Fibroblast of lung (primary cell): ENCODE measurements around the gene TNFRSF11A. TPM values are rescaled to one million over a fixed set of nuclear protein-coding genes. Genes with fewer than 3 reads are reported as not detected.

Experiments used
- DNase-seq, 2 donors: peaks; one replicate each; pipeline versions ENCODE4 v3.0.0 to v3.0.0-alpha.2; 2010; ENCODE audit warnings: low read depth in 2 of 2
- H2AFZ ChIP-seq: 2 replicates; pipeline ENCODE4 v1.5.1; 2012; ENCODE audit warnings: low read length, control low read depth, inconsistent platforms
- H3K27ac ChIP-seq: 2 replicates; pipeline ENCODE4 v1.5.1; 2011; ENCODE audit warnings: low read length, control low read depth; ENCODE audit not compliant: insufficient read depth
- H3K27me3 ChIP-seq: 2 replicates; pipeline ENCODE4 v1.5.1; 2011; ENCODE audit warnings: mild to moderate bottlenecking, low read length; ENCODE audit not compliant: control insufficient read depth, insufficient read depth
- H3K36me3 ChIP-seq: 2 replicates; pipeline ENCODE4 v1.5.1; 2011; ENCODE audit warnings: low read length; ENCODE audit not compliant: control insufficient read depth, insufficient read depth
- H3K4me1 ChIP-seq: 2 replicates; pipeline ENCODE4 v1.5.1; 2011; ENCODE audit warnings: low read length; ENCODE audit not compliant: control insufficient read depth, insufficient read depth; ENCODE audit errors: extremely low read depth
- H3K4me2 ChIP-seq: 2 replicates; pipeline ENCODE4 v1.5.1; 2011; ENCODE audit warnings: low read length, control low read depth; ENCODE audit not compliant: insufficient read depth; ENCODE audit errors: extremely low read depth
- H3K4me3 ChIP-seq, 4 experiments: fragments of 200-600 bp in 1 of 4; sonication (generic) in 1 of 4; replicated peaks in 1 of 4; 2 replicates each; pipeline ENCODE4 v1.5.1; 2011 to 2016; ENCODE audit warnings: low read length in 4 of 4, low read depth in 3 of 4, mild to moderate bottlenecking in 3 of 4, control low read depth in 2 of 4, inconsistent platforms in 1 of 4, mixed read lengths in 1 of 4; ENCODE audit not compliant: insufficient read depth in 1 of 4; ENCODE audit errors: control extremely low read depth in 1 of 4
- H3K79me2 ChIP-seq: 2 replicates; pipeline ENCODE4 v1.5.1; 2012; ENCODE audit warnings: mild to moderate bottlenecking, low read length, inconsistent platforms; ENCODE audit not compliant: control insufficient read depth, insufficient read depth
- H3K9ac ChIP-seq: 2 replicates; pipeline ENCODE4 v1.5.1; 2011; ENCODE audit warnings: mild to moderate bottlenecking, low read length, control low read depth; ENCODE audit not compliant: insufficient read depth
- H3K9me3 ChIP-seq: 2 replicates; pipeline ENCODE4 v1.5.1; 2012; ENCODE audit warnings: low read depth, low read length; ENCODE audit not compliant: control insufficient read depth, insufficient read depth
- H4K20me1 ChIP-seq: 2 replicates; pipeline ENCODE4 v1.5.1; 2011; ENCODE audit warnings: low read length; ENCODE audit not compliant: control insufficient read depth, insufficient read depth; ENCODE audit errors: extremely low read depth
- CTCF ChIP-seq, 2 donors: IDR thresholded peaks in 1 of 2; conservative IDR thresholded peaks in 1 of 2; 1 replicate in 1 of 2; 2 replicates in 1 of 2; pipeline ENCODE4 v1.5.1; 2011 to 2012; ENCODE audit warnings: low read length in 2 of 2, control low read depth in 1 of 2, inconsistent platforms in 1 of 2, low read depth in 1 of 2, mild to moderate bottlenecking in 1 of 2
- EZH2 ChIP-seq: IDR thresholded peaks from 2 replicates; pipeline ENCODE4 v1.5.1; 2012; ENCODE audit warnings: low read length, control low read depth, mild to moderate bottlenecking; ENCODE audit errors: missing control alignments
- polyA plus RNA-seq, 2 donors: library from polyadenylated mRNA; depleted of rRNA in 1 of 2; stranded (reverse) in 1 of 2; unstranded in 1 of 2; fragments of >200 nt; gene quantifications; 2 replicates each; pipeline ENCODE4 v1.2.1, GENCODE V29; 2011 to 2012; ENCODE audit warnings: missing spikeins in 1 of 2
- total RNA-seq: library from RNA; depleted of rRNA; stranded (reverse); fragments of >200 nt; gene quantifications from 2 replicates; pipeline ENCODE4 v1.2.1, GENCODE V29; 2014

The TNFRSF11A gene
- total and polyA plus RNA-seq, 2 donors (not counting 1 experiment from before 2014, with no cell fraction given), result 0.11 to 0.66 TPM

GRCh38 chr18:62326646-62327348 is 1.7 kb downstream of the TNFRSF11A start:
- peaks cover 43% of the 10 kb centered on the region for H3K27me3 ChIP-seq
- no peak overlapping the region for H3K4me2 ChIP-seq

GRCh38 chr18:62327977-62328376 is 2.9 kb downstream of the TNFRSF11A start:
- H3K4me2 ChIP-seq, result no peak overlapping the region
- peaks cover 43% of the 10 kb centered on the region for H3K27me3 ChIP-seq
- H3K4me3 ChIP-seq, result no peak overlapping the region
- H3K9ac ChIP-seq, result no peak overlapping the region
- no peak for TF ChIP-seq CTCF (conservative IDR thresholded peaks at IDR 0.05 in 1 of 2, IDR thresholded peaks at IDR 0.05 in 1 of 2; ENCODE audit: low read depth in 1 of 2, low read length in 2 of 2)
- TF ChIP-seq EZH2, result no peak
- H4K20me1 ChIP-seq, result peaks cover 2% of the 10 kb centered on the region
- H3K79me2 ChIP-seq, result no peaks in the 10 kb centered on the region
- H3K27ac ChIP-seq, result no peak overlapping the region
- no peaks in the 10 kb centered on the region for H3K36me3 ChIP-seq
- no peak for DNase-seq
- peaks cover 15% of the 10 kb centered on the region for H3K4me1 ChIP-seq
- H2AFZ ChIP-seq, result no peak overlapping the region
- no peaks in the 10 kb centered on the region for H3K9me3 ChIP-seq

More at GRCh38 chr18:62326646-62327348, 1.7 kb downstream of the TNFRSF11A start:
- no peaks in the 10 kb centered on the region for H3K79me2 ChIP-seq
- no peaks in the 10 kb centered on the region for H3K36me3 ChIP-seq
- TF ChIP-seq CTCF (conservative IDR thresholded peaks at IDR 0.05 in 1 of 2, IDR thresholded peaks at IDR 0.05 in 1 of 2; ENCODE audit: low read depth in 1 of 2, low read length in 2 of 2), result no peak
- no peak for TF ChIP-seq EZH2
- no peaks in the 10 kb centered on the region for H3K9me3 ChIP-seq
- no peak for DNase-seq
- peaks cover 2% of the 10 kb centered on the region for H4K20me1 ChIP-seq
- no peak overlapping the region for H2AFZ ChIP-seq
- no peak overlapping the region for H3K27ac ChIP-seq
- H3K4me3 ChIP-seq, result no peak overlapping the region
- H3K9ac ChIP-seq, result no peak overlapping the region
- H3K4me1 ChIP-seq, result peaks cover 15% of the 10 kb centered on the region

GRCh38 chr18:62328586-62329525 is 3.7 kb downstream of the TNFRSF11A start:
- no peak for DNase-seq
- no peaks in the 10 kb centered on the region for H3K36me3 ChIP-seq
- H3K9me3 ChIP-seq, result no peaks in the 10 kb centered on the region
- no peak overlapping the region for H3K27ac ChIP-seq
- TF ChIP-seq CTCF (conservative IDR thresholded peaks at IDR 0.05 in 1 of 2, IDR thresholded peaks at IDR 0.05 in 1 of 2; ENCODE audit: low read depth in 1 of 2, low read length in 2 of 2) (no peak), EZH2 (no peak)
- H3K79me2 ChIP-seq, result no peaks in the 10 kb centered on the region
- peaks cover 2% of the 10 kb centered on the region for H4K20me1 ChIP-seq
- no peak overlapping the region for H2AFZ ChIP-seq
- no peak overlapping the region for H3K9ac ChIP-seq
- H3K4me2 ChIP-seq, result no peak overlapping the region
- no peak overlapping the region for H3K4me3 ChIP-seq
- peaks cover 15% of the 10 kb centered on the region for H3K4me1 ChIP-seq
- H3K27me3 ChIP-seq, result peaks cover 37% of the 10 kb centered on the region
